Activated CD8-positive, alpha-beta memory T cell treated with anti-CD3 and anti-CD28 coated beads, Interleukin-2, amount 50 U/mL, for 1 hour (primary cell): ENCODE data around the gene ANTXR1.

Source experiments
- DNase-seq: peaks from one replicate; pipeline ENCODE4 v3.0.0-alpha.2; 2020; ENCODE audit errors: extremely low read depth

ANTXR1 gene

DNA sequence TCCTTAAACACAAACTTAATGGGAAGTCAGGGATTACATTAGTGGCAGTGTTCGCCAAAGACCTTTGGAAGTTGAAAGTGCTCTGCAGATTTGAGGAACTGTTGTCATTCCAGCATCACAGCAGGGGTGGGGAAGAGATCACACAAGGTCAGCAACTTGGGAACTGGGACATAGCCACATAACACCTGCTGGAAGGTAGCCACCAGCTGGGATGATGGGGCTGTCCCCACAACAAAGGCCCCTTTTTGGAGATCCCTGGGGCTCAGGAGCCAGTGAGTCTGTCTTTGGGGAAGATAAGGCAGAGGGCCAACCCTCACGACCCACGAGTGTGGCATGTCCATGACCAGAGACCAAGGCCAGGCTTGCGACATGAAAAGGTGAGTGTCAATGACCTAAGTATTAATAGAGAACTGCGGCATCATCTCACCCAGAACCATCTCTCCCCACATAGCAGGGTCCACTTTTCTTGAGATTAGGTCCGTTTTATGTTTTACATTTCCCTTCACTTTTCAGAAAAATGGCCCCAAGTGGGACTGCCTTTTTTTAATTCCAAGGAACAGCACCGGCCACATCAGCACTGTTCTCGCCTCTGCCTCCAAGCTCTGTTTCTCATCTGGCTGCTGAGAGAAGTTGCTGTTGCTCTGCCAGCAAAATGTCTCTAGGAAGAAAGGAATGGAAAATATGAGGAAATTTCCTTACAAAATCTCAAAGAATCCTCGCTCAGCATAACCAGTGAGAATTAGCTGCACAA, 267.1 kb downstream of the ANTXR1 start:
- DNase-seq = no peak

DNA sequence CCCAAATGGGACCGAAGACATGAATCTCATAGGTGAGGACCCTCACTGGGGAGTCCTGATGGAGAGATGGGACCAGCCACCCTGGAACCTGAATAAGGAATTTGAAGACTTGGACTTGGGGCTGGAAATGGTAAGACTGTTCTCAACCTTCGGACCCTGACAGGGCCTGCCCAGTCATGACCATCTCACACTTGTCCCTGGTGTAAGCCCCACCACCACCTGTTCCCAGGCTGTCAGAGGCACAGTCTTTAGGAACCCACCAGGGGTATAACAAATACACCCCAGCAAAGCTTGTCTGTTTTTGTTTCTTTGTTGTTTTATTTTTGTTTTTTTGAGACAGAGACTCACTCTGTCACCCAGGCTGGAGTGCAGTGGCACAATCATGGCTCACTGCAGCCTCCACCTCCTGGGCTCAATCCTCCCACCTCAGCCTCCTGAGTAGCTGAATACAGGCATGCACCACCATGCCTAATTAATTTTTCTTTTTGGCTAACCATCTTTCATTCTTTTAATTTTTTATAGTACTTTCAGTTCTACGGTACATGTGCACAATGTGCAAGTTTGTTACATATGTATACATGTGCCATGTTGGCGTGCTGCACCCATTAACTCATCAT, 267.9 kb downstream of the ANTXR1 start:
- DNase-seq = no peak

DNA sequence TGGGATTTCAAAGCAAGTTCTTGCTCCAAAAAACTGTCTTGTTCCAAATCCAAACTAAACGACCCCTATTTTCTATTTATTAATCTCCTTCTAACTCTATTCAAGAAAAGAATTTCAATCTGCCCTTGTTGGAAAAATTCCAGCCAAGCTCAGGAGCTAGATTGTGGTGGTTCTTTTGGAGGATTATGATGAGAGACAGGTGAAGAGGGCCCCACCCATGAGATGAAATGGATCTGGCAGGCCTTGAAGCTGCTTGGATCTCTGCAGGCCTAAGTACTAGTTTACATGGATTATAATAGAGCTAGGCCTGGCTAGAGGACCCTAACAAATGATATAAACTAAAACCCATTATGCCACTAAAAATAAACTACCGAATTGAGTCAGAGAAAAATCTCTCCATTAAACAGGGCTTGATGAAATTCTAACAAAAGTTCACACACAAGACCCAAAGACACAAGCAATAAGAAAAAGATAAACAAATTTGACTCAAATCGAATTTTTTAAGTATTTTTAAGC, 272.5 kb downstream of the ANTXR1 start:
- DNase-seq = no peak

GRCh38 chr2:69287544-69287943, 274.6 kb downstream of the ANTXR1 start:
- DNase-seq = no peak

- DNase-seq = no peak
Observed at GRCh38 chr2:69288429-69288828, 275.4 kb downstream of the ANTXR1 start.

GRCh38 chr2:69291004-69291650, 278.1 kb downstream of the ANTXR1 start:
- no peak for DNase-seq

GRCh38 chr2:69291721-69292120, 278.7 kb downstream of the ANTXR1 start:
- no peak for DNase-seq

DNA sequence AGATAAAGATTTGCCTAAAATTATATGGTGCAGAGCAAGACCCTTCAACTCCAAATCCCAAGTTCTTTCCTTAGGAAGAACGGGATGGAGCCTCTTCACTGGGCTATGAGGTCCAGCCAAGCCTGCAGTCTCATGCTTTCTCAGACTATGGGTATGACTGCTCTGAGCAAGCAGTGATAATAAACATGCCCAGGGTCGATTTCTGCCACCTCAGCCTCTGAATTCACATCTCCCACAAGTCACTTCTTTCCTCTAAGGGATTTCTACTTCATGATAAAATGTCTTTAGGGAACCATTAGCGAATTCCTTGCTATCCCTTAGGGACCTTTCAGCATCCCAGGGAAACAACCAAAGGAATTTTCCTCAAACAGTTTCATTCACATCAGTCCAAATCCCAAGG, 279.3 kb downstream of the ANTXR1 start:
- DNase-seq = no peak

DNA sequence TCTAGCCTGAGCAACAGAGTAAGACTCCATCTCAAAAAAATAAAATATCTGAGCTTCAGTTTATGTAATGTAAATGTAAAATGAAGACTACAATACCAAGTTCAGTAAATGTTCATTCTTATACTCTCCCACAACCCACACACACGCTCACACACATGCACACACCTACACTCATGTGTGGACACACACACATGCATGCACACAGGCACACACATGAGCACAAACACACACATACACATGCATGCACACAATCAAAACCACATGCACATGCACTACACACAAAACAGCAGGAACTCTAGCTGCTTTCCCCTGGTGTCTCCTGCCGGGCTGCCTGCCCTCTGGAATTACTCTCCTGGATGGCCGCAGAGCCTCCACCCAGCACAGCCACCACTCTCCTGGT, 283.4 kb downstream of the ANTXR1 start:
- DNase-seq = no peak

DNA sequence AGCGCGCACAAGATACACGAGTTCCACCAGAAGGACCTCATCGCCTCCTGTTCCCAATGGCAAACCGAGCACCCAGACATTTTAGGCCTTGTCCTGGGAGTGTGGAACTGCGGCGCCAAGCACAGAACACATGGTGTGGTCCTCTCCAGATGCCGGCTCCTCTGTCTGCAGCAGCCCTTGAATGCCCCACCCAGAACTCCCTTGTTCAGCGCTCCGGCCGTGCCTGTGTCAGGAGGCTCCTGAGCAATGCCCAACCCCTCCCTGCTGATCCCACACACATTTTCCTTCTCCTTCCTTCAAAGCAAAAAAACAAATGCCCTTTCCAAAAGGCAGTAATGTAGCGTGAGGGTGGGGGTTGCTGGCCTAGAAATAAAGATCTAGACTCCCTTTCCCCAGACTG, 284.2 kb downstream of the ANTXR1 start:
- no peak for DNase-seq

DNA sequence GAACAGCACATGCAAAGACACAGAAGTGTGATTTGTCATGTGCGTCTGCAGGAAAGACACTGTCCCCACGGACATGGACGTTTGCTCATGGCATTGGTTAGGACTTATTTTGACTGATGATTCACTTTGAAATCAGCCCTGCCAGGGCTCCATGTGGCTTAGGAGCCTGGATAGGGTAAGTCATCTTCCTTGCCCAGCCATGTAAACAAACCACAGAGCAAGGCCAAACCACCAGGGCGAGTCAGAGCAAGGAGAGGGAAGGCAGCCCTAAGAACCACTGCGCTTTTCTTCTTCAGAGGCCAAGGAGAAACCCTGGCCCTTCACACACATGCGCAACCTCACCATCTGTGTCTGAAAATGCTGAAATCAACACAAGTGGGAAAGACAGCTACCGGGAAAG, 285.3 kb downstream of the ANTXR1 start:
- no peak for DNase-seq

DNA sequence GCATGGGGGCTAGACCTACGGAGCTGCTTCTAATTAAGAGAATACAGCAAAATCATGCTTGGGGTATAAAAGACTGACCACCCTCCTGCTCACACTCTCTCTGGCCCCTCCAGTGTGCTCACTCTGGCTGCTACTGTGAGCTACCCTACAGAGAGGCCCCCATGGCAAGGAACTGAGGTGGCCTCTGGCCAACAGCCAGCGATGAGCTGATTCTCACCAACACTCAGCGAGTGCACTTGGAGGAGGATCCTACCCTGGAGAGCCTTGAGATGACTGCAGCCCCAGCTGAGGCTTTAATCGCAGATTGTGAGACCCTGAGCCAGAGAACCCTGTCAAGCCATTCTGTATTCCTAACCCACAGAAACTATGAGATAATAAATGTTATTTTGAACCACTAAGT, 285.9 kb downstream of the ANTXR1 start:
- DNase-seq = no peak
